Measurements from ENCODE around the gene MUS81. TPM values are rescaled to one million over a fixed set of nuclear protein-coding genes. Genes with fewer than 3 reads are reported as not detected.

Gene MUS81
- total and polyA plus RNA-seq, 9 donors, result 15.9 to 87.0 (median 55.7) TPM

GRCh38 chr11:65853246-65853979 is 6.8 kb upstream of the MUS81 start:
- H3K4me1 ChIP-seq (ENCODE audit: insufficient read depth), result peaks cover 5% of the 10 kb centered on the region
- no peaks in the 10 kb centered on the region for H3K9me3 ChIP-seq
- DNase-seq, result peak in 1 of 5 donors; percentile 27
- H3K4me3 ChIP-seq, result no peak overlapping the region
- H3K27ac ChIP-seq, result no peak overlapping the region
- TF ChIP-seq POLR2A (IDR thresholded peaks at IDR 0.05) (no peak), EP300 (IDR thresholded peaks at IDR 0.05) (no peak)
- TF ChIP-seq, protein P1, sequence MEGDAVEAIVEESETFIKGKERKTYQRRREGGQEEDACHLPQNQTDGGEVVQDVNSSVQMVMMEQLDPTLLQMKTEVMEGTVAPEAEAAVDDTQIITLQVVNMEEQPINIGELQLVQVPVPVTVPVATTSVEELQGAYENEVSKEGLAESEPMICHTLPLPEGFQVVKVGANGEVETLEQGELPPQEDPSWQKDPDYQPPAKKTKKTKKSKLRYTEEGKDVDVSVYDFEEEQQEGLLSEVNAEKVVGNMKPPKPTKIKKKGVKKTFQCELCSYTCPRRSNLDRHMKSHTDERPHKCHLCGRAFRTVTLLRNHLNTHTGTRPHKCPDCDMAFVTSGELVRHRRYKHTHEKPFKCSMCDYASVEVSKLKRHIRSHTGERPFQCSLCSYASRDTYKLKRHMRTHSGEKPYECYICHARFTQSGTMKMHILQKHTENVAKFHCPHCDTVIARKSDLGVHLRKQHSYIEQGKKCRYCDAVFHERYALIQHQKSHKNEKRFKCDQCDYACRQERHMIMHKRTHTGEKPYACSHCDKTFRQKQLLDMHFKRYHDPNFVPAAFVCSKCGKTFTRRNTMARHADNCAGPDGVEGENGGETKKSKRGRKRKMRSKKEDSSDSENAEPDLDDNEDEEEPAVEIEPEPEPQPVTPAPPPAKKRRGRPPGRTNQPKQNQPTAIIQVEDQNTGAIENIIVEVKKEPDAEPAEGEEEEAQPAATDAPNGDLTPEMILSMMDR (IDR thresholded peaks at IDR 0.05), result no peak
- WGBS, 3 donors, result 84 to 94% (median 86%) methylated on average over 6 of the region's 6 CpGs
- no peaks in the 10 kb centered on the region for H3K36me3 ChIP-seq
- H3K27me3 ChIP-seq, result no peaks in the 10 kb centered on the region
- intact Hi-C loops (cut with DNase I), result no loop called here

- Histone ChIP-seq H3K36me3 (no peaks in the 10 kb centered on the region), H3K9me3 (no peaks in the 10 kb centered on the region), H3K27me3 (no peaks in the 10 kb centered on the region), H3K27ac (no peak overlapping the region), H3K4me1 (ENCODE audit: insufficient read depth) (peaks cover 5% of the 10 kb centered on the region), H3K4me3 (no peak overlapping the region)
- intact Hi-C loops (cut with DNase I), result no loop called here
- WGBS, 3 donors, result 85 to 98% (median 89%) methylated on average over 4 of the region's 4 CpGs
- TF ChIP-seq, protein P1 (IDR thresholded peaks at IDR 0.05), result no peak
- TF ChIP-seq EP300 (IDR thresholded peaks at IDR 0.05), result no peak
- TF ChIP-seq POLR2A (IDR thresholded peaks at IDR 0.05), result no peak
- DNase-seq, result peak in 1 of 5 donors; percentile 26
Observed at GRCh38 chr11:65854161-65854592, 6.1 kb upstream of the MUS81 start.

GRCh38 chr11:65854852-65855837 is 5.1 kb upstream of the MUS81 start:
- Histone ChIP-seq H3K27ac (no peak overlapping the region), H3K36me3 (no peaks in the 10 kb centered on the region), H3K9me3 (no peaks in the 10 kb centered on the region), H3K4me1 (ENCODE audit: insufficient read depth) (peaks cover 4% of the 10 kb centered on the region), H3K4me3 (no peak overlapping the region), H3K27me3 (no peaks in the 10 kb centered on the region)
- intact Hi-C loops (cut with DNase I), result no loop called here
- TF ChIP-seq, protein P1 (IDR thresholded peaks at IDR 0.05), result no peak
- TF ChIP-seq POLR2A (IDR thresholded peaks at IDR 0.05) (no peak), EP300 (IDR thresholded peaks at IDR 0.05) (no peak)
- WGBS, 3 donors, result 60 to 63% (median 62%) methylated on average over 15 of the region's 15 CpGs
- DNase-seq, result peak; percentile 19 to 54 (median 47)

GRCh38 chr11:65855927-65856363 is 4.3 kb upstream of the MUS81 start:
- no peaks in the 10 kb centered on the region for H3K27me3 ChIP-seq
- intact Hi-C loops (cut with DNase I), result no loop called here
- H3K27ac ChIP-seq, result no peak overlapping the region
- TF ChIP-seq POLR2A (IDR thresholded peaks at IDR 0.05), result no peak
- TF ChIP-seq, protein P1 (IDR thresholded peaks at IDR 0.05), result no peak
- TF ChIP-seq EP300 (IDR thresholded peaks at IDR 0.05), result no peak
- peaks cover 4% of the 10 kb centered on the region for H3K4me1 ChIP-seq (ENCODE audit: insufficient read depth)
- H3K9me3 ChIP-seq, result no peaks in the 10 kb centered on the region
- H3K4me3 ChIP-seq, result no peak overlapping the region
- H3K36me3 ChIP-seq, result no peaks in the 10 kb centered on the region
- 75 to 85% (median 82%) methylated on average over 15 of the region's 15 CpGs for WGBS, 3 donors
- peak in 1 of 5 donors; percentile 23 for DNase-seq

Data from ovary (tissue), 9 donors.